GM18868 (cell line): ENCODE data around the gene KRTAP1-4.
"Not testable (repeated sequence)": the region's sequence is repeated elsewhere in the genome, so short reads cannot be mapped to it uniquely, and the experiment has no call there.

Experiments
- ATAC-seq: cut with Tn5 transposase; IDR thresholded peaks from one replicate; pipeline ENCODE4 v1.9.1; 2021; ENCODE audit warnings: mild to moderate bottlenecking, moderate library complexity; ENCODE audit not compliant: unreplicated experiment

KRTAP1-4 gene

DNA sequence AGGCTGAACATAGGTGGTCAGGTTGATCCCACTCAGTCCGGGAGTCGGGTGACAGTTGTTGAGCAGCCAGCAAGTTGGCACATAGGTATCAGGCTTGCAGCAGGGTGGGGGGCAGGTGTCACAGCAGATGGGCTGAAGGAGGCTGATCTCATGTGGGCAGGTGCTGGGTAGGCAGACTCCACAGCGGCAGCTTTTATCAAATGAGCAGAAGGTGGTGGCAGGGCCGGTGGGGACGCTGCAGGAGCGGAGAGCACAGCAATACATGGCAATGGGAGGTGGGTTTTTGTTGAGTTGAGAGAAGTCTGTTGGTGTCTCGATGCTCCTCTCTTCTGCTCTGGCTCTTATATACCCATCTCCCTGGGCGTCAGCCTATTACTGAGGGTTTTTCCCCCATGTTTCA is 21.2 kb downstream of the KRTAP1-4 start, which contains the start of gene KRTAP3-1:
TSS of gene KRTAP3-1 (minus strand) at position 318 of the 400 bp plus-strand sequence. CDS start at position 264, 54 bp downstream.
- no peak for ATAC-seq

GRCh38 chr17:41004397-41004796 is 25.6 kb downstream of the KRTAP1-4 start:
- ATAC-seq, result no peak

DNA sequence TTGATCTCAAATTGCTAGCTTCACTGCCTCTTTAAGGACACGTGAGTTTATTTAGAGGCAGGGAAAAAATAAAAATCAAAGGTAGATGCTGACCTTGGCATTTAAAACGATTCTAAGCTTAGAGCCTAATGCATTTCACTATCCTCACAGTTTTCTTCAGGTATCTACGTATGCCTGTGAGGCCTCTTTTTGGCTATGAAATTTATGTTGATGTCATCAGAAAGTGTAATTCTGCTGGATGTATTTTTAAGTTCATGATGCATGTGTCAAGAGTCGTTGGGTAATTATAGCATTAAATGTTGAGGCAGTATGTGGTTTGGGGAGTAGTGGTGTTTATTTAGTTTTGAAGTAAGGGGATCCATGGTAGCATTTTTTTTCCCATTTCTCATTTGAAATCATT is 26.1 kb downstream of the KRTAP1-4 start:
- no peak for ATAC-seq

DNA sequence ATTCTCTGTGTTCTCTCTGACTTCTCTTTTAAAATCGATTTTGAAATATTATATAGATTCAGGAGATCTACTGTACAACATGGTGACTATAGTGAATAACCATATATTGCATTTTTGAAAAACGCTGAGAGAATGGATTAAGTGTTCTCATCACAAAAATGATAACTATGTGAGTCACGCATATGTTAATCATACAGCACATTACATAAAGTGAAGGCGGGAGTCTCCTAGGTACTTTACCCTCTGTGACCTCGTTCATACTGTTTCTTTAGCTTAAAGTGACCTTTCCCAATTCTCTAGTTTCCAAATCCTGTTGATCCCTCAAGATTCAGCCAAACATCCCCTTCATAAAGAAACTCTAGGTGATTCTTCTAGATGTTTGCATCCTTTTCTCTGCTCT is 27.2 kb downstream of the KRTAP1-4 start:
- ATAC-seq, result no peak

GRCh38 chr17:41001795-41002194 is 28.2 kb downstream of the KRTAP1-4 start:
- ATAC-seq, result no peak

GRCh38 chr17:40999563-40999962 is 30.4 kb downstream of the KRTAP1-4 start, which contains the start of gene KRTAP3-2:
Gene KRTAP3-2 (minus strand): TSS chr17:40999906. CDS start chr17:40999853, 53 bp downstream.
- not testable (repeated sequence) for ATAC-seq

GRCh38 chr17:40997361-40997760 is 32.6 kb downstream of the KRTAP1-4 start:
- no peak for ATAC-seq

- no peak for ATAC-seq
Measured at GRCh38 chr17:40996829-40997228, 33.2 kb downstream of the KRTAP1-4 start.

- no peak for ATAC-seq
Measured at GRCh38 chr17:40995116-40995515, 34.9 kb downstream of the KRTAP1-4 start.

DNA sequence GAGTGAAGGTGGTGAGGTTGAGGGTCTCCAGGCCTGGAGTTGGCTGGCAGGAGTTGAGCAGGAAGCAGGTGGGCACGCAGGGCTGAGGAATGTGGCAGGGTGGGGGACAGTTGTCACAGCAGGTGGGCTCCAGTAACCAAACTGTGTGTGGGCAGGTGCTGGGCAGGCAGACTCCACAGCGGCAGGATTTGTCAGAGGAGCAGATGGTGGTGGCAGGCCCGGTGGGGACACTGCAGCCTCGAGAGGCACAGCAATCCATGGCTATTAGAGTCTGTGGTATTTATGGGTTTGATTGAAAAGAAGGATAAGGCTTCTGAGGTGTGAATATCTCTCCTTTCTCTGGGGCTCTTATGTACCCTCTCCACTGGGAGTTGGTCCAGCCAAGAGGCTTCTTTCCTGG is 36.2 kb downstream of the KRTAP1-4 start, which contains the start of gene KRTAP3-3:
TSS of gene KRTAP3-3 (minus strand) at position 326 of the 400 bp plus-strand sequence. CDS start at position 259, 67 bp downstream.
- no peak for ATAC-seq

DNA sequence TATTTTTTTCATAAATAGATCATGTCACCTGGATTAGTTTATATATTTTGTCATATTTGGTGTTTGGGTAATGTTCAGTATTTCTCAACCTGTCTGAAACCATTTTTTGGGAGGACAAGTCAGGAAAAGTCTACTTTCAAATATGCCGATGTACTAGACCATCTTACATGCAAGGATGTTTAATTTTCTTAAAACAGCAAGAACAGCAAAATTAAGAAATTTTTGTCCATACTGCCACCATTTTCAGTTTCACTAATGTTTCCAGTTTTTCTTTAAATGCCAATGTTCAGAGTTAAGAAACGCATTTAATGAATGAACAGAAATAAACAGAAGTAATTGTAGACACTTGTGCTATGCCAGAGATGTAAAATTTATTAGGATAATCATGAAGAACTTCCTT is 36.9 kb downstream of the KRTAP1-4 start:
- no peak for ATAC-seq

GRCh38 chr17:40992666-40993065 is 37.3 kb downstream of the KRTAP1-4 start:
- no peak for ATAC-seq

GRCh38 chr17:40986920-40987319 is 43.1 kb downstream of the KRTAP1-4 start:
- ATAC-seq, result no peak

DNA sequence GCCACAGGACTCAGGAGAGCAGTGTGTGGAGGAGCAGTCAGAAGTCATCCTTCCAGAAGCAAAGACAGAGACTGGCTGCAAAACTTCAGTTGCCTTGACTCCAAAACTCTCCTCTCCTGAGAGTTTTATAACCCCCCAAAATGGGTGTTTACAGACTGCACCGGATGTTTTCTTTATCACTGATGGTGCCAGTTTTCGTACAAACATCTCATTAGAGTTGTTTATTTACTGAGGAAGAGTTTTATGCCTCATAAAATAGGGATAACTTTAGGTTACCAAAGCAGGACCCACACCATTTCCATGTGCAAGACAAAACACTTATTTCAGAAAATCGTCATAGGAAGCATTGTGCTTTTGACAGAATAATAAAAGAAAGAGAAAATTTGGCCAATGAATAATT is 45.8 kb downstream of the KRTAP1-4 start, which contains the start of gene KRT40:
TSS of gene KRT40 (minus strand) at position 101 of the 400 bp plus-strand sequence. CDS start at position 48, 53 bp downstream.
- ATAC-seq, result no peak

- ATAC-seq, result no peak
Measured at GRCh38 chr17:40981115-40981514, 48.9 kb downstream of the KRTAP1-4 start.

- ATAC-seq, result no peak
Measured at GRCh38 chr17:40980596-40980995, 49.4 kb downstream of the KRTAP1-4 start.

GRCh38 chr17:40980117-40980516 is 49.9 kb downstream of the KRTAP1-4 start:
- ATAC-seq, result no peak
